H54 (cell line): ENCODE data around the gene VPS39.

Experiments used
- DNase-seq: peaks from one replicate; pipeline ENCODE4 v3.0.0; 2011; ENCODE audit warnings: low spot score, mixed read lengths; ENCODE audit not compliant: insufficient read length
- FAIRE-seq: peaks from 3 replicates; lab custom pipeline; 2011; peaks lifted over from hg19 to GRCh38; lab: Jason Lieb, UNC
- POLR2A ChIP-seq: IDR thresholded peaks from 2 replicates; pipeline ENCODE4 v1.6.1; 2011; ENCODE audit warnings: low read depth, mild to moderate bottlenecking, low read length

The VPS39 gene

DNA sequence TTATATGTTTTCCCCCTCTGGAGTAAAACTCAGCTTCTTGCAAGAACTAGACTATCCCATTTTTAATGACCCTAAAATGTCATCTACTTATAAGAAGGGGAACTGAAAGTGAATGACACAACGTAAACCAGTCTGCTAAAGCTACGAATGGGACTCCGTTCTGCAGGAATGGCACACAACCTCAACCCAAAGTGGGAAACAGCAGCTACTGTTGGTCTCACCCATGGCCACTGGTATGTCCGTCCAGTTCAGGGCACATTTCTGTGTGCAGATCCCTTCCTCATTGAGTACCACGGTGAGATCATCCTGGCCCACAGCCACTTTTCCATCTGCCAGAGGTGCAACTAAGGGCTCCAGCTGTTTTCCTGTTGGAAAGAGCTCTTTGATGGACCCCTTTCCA, 23.8 kb downstream of the VPS39 start:
- TF ChIP-seq POLR2A: no peak
- FAIRE-seq (no peak), DNase-seq (no peak)

DNA sequence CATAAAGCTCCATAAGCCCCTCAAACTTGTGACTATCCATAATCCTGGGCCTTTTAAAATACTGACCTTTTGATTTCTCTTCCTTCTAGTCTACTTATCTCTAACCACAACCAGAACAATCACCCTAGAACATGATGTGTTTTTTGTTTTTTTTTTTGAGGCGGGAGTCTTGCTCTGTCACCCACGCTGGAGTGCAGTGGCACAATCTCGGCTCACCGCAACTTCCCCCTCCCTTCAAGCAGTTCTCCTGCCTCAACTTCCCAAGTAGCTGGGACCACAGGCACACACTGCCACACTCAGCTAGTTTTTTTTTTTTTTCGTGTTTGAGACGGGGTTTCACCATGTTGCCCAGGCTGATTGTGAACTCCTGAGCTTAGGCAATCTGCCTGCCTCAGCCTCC, 25.1 kb downstream of the VPS39 start:
- no peak for TF ChIP-seq POLR2A
- no peak for FAIRE-seq
- DNase-seq: no peak

DNA sequence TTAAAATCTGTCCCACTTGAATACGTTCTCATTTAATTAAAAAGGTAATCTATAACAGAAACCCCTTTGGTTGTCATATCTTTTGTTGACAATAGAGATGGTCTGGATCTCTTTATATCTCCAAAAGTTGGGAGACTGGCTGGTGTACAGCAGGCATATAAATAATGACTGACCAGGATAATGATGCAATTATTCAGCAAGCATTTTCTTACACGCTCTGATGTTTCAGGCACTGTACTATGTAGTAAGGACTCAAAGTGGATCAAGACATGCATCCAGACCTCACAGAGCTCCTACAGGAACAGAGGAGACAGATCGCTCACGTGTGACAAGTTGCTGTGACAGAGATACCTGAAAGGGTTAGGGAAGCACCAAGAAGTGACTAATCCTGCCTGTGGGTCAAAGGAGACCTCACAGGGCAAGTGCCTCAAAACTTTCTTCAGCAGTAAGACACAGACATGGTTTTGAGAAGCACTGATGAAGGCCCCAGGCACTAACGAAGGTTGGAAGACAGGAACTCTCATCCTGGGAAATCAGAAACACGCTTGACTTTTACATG, 25.7 kb downstream of the VPS39 start:
- DNase-seq (no peak), FAIRE-seq (no peak)
- no peak for TF ChIP-seq POLR2A

DNA sequence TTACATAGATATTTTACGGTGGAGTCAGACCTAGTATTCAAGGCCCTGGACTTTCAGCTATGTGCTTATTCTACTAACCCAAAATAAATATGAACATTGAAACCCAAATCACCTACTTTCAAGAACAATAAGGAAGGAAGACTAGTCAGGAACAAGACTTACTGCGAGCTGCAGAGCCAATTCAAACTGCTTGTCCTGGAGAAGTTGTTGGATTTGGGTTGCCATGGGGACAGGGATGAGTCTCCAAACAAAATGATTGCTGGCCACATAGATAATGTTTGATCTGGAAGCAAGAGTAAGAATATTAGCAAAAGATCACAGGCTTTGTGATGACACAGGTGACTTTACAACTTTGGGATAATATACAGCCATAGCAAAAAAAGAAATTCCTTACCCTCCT, 30.0 kb downstream of the VPS39 start:
- no peak for TF ChIP-seq POLR2A
- no peak for DNase-seq
- FAIRE-seq: no peak

DNA sequence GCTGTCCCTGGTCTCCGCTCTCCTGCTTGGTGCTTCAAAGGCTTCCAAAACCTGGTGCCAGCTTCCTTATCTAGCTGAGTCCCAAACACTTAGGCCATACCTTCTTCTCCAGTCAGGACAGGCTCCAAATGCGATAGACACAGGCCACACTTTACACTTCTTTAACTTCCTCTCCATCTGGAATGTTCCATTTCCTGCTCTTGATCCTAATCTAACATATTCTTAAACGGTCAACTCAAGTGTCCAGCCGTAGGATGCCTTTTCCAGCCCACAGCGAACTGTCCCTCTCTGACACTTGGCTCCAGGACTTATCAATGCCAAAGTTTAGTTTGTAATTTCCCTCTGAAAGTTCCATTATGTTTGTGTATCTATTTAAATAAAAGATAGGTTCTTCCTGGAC, 32.4 kb downstream of the VPS39 start:
- no peak for FAIRE-seq
- DNase-seq: no peak
- TF ChIP-seq POLR2A: no peak

DNA sequence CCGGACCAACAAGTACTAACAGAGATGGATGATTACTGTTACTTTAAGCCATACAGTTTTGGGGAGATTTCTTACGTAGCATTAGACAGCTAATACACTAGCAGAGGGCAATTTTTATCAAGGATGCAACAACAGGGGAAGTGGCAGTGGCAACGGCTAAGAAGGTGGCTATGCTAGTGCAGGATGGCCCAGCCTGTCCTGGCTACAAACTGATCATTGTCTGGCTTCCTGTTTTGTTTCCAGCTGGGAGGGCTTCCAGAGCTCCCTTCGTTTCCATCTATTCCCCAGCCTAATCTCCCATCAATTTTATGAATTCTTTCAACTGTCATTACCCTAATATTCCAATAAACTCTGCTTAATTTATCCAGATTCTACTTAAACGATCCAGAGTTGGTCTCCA, 35.6 kb downstream of the VPS39 start:
- no peak for TF ChIP-seq POLR2A
- FAIRE-seq (no peak), DNase-seq (no peak)

DNA sequence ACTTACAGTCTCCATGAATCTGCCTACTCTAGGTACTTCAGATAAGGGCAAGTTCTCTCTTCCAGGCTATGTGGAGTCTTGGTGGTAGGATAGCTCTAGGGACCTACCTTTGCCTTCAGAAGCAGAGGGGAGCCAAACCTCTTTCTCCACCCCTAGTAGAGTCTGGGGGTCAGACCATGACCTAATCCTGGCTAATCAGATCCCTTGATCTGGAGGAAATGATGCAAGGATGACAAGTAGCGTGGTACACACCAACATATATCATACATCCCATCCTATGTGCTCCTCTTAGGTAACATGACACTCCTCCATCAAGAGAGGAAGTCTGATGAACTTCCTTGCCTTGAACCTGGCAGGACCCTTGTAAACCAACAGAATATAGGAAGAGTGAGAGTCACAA, 36.3 kb downstream of the VPS39 start:
- DNase-seq: no peak
- FAIRE-seq: no peak
- TF ChIP-seq POLR2A: no peak

DNA sequence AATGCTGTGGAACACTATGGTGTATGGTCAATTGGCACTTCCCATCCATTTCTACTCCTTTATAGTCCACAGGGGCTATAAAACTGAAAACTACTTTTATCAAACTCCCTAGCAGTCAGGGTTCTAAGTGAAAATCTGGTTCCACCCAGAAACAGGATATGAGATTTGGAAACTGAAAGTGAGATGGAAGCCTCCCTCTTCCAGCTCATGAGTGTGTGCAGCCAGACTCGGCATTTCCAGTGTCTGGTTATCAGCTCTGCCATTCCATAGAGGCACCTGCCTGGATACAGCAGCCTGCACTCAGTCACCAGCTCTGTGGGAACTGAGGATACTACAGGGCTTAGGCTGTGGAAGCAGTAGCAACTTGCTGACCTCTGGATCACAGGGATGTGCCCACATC, 37.0 kb downstream of the VPS39 start:
- no peak for TF ChIP-seq POLR2A
- no peak for DNase-seq
- FAIRE-seq: no peak

DNA sequence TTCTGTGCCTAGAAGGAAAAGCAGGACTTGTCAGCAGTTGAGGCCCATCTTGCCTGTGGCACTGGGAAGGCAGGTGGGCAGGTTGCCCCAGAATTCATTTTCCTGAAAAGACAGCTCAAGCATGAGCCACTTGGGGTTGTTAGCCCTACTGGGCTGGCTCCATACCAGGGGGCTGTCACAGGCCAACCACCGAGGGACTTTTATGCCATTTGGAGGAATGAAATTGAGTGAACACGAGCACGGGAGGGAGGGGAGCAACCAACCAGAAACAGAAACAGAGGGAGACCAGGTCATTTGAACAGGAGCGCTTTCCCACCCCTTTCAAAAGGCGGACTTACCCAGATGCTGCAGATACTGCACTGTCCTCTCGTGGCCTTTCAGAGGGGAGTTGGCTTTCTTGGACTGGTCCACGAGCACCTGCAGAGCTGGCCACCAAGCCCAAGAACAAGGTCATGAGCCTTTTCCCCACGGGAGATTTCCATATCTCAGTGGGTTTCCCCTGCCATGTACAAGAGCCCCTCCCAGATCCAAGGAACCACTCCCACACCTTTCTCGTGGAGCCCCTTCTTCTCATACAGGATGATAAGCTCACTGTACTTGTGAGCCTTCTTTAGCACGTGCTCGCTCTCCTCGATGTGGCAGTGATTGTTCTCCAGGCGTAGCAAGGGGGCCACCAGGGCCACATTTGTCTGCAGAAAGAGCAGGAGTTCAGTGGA, 41.7 kb downstream of the VPS39 start:
- TF ChIP-seq POLR2A: no peak
- FAIRE-seq: no peak

DNA sequence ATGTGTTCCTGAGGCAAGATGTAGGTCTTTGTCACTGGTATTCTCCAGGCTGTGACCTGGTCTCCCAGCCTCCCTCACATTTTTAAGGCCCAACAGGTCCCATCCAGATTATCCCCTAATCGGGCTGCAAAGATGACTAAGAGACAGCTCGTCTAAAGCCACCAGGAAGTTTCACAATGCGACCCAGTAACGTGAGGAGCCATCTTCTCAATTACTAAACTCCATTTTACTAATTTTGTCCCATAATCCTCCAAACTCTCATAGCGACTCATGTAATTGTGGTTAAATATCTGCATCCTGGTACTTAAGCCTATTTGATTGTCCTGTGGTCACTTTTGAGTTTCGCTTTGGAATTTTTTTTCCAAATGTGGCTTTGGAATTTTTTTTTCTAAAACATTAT, 43.0 kb downstream of the VPS39 start:
- DNase-seq (no peak), FAIRE-seq (no peak)
- TF ChIP-seq POLR2A: no peak

More for the DNA sequence above, 41.7 kb downstream of the VPS39 start:
- DNase-seq: no peak

DNA sequence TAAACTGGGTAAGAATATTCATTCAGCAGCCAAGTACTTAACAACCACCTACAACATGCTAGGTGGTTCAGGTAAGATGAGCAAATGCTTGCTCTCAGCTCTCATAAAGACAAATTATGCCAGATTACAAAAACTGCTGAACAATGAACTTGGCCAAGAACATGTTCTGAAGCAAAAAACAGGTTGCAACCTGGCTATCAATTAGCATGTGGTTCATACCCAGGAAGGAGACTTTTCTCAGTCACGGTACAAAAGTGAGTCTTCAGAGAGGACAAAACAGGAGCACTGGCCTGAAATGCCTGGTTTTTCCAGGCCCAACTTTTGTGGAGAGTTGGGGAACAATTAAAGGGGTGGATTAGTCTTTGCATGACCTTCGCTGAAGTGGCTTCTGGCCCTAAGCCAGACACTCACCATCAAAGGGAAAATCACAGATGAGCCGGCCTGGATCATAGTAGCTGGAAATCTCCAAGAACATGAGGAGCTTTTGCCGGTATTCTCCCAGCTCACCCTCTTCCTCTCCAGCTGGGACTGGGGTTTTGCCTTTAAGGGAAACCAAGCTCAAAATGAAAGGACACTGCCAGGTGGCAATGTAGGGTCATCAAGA, 44.1 kb downstream of the VPS39 start:
- TF ChIP-seq POLR2A: no peak
- FAIRE-seq: no peak
- no peak for DNase-seq

DNA sequence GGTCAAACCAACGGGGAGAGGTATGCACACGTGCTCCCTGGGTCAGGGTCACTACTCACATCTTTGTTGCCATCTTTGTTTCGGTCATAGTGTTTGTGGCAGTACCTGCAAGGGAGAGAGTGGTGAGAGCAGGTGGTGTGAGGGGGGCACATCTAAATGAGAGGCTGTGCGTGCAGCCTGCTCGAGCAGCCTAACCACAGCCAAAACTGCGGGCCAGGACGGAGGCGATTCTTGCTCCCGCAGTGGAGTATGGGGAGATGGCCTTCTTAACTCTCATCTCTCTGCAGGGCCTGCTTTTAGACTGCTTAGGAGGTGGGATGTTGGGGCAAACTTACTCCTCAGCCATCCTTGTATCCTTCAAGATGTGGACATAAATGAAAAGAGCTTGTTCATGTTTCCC, 44.8 kb downstream of the VPS39 start:
- TF ChIP-seq POLR2A: no peak
- FAIRE-seq (no peak), DNase-seq (no peak)

DNA sequence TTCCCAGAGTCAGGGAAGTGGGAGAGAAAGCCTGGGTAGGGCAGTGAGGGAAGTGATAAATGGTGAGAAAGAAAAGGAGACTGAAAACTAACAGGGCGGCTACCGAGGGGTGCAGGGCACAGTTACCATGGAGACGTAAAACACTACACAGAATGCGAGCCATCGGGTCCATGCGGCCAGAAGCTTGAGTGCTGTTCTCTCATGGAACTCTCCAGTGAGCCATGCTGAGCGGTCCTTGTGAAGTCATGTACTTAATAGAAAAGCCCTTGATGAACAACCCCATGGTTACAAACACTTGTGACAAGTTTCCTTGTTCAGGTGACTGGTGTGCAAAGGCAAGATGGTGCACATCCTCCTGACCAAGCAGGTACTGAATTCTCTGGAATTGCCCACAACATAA, 48.0 kb downstream of the VPS39 start:
- no peak for TF ChIP-seq POLR2A
- FAIRE-seq (no peak), DNase-seq (no peak)

DNA sequence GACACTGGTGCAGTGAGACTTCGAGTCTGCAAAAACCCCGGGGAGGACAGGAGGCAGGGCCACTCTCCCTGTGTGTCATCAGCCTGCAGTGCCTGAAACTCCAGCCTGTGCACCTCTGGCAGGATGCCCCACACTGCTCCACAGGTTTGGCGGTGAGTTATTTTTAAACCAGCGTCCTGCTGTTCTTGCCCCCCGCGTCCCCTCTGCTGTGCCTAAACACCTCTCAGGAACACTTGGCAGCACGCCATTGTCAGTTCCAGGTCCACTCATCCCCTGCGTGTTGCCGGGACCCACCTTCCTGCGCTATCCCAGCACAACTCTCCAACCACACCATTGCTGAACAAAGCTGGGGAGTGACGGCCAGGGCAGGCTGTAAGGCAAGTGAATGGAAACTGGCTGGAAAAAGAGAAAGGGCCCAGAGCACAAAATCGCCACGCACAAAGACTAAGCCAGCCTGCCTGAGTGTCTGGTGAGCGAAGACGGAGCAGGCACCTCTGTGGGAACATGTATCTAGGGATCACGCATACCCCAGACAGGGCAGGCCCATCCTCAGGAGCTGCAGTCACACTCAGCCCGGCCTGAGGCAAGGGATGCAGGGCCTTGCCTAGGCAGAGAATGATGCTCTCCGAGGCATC, 48.6 kb downstream of the VPS39 start:
- no peak for FAIRE-seq
- TF ChIP-seq POLR2A: no peak
- DNase-seq: no peak
